ENCODE results near the gene PNLIPRP2.

PNLIPRP2 gene

DNA sequence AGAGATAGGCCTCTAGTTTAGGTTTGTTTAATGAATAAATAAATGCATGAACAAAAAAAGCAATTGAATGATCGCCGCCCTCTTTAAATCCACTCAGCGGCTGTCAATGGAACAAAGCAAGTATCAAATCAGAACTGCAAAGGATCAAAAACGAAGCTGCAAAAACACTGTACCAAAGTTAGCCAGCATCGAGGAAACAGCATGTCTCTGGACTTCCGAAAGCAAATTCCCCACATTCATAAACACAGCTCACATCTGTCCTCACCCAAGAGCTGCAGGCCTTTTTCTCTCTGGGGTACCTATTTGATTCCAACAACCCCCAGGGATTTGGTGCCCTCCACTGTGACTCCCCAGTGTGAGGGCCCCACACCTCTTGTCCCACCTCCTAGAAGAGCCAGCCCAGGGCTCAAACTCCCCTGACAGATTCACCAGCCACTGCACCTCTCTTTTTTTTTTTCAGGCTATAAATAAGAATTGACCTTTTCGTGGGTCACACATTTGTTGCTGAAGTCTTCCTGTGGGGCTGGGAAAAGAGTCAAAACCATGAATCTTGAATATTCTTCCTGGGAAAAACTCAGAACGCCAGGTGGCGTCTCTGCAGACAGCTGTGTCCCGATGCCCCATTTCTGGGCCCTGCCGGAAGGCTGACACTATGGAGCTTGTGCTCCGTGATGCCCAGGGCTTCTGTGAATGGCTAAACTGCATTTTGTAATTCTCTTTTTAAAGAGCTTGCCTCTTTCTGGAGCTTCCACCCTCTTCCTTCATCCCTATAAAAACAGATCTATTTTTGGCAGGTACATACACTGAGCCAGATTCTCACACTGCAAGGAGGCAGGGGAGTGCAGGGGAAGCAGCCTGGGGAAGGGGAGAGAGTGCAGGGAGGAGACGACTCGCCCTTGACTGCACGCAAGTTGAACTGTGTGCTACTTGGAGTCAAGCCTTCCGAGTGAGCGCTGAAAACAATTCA is 69.9 kb downstream of the PNLIPRP2 start:
- H3K4me1 ChIP-seq (ENCODE audit: control insufficient read depth, low read length) = no peaks in the 10 kb centered on the region
- no peaks in the 10 kb centered on the region for H3K27me3 ChIP-seq (ENCODE audit: control insufficient read depth, low read length)
- no peak overlapping the region for H3K4me3 ChIP-seq (ENCODE audit: low read length)
- no peaks in the 10 kb centered on the region for H3K9me3 ChIP-seq (ENCODE audit: control insufficient read depth, insufficient read depth, low read length)
- no peaks in the 10 kb centered on the region for H3K36me3 ChIP-seq (ENCODE audit: control insufficient read depth, low read length)
- no peaks in the 10 kb centered on the region for H3F3A ChIP-seq (ENCODE audit: control insufficient read depth, insufficient read depth)
- no peak overlapping the region for H3K4me2 ChIP-seq (ENCODE audit: low read length)
- H4K20me1 ChIP-seq (ENCODE audit: control insufficient read depth, insufficient read depth, low read depth, low read length) = no peaks in the 10 kb centered on the region
- no peaks in the 10 kb centered on the region for H3K9me2 ChIP-seq (replicated peaks; ENCODE audit: control insufficient read depth, low read length)
- no peak for TF ChIP-seq EZH2phosphoT487 (IDR thresholded peaks at IDR 0.05; ENCODE audit: borderline replicate concordance, low read length)
- TF ChIP-seq, protein P1, sequence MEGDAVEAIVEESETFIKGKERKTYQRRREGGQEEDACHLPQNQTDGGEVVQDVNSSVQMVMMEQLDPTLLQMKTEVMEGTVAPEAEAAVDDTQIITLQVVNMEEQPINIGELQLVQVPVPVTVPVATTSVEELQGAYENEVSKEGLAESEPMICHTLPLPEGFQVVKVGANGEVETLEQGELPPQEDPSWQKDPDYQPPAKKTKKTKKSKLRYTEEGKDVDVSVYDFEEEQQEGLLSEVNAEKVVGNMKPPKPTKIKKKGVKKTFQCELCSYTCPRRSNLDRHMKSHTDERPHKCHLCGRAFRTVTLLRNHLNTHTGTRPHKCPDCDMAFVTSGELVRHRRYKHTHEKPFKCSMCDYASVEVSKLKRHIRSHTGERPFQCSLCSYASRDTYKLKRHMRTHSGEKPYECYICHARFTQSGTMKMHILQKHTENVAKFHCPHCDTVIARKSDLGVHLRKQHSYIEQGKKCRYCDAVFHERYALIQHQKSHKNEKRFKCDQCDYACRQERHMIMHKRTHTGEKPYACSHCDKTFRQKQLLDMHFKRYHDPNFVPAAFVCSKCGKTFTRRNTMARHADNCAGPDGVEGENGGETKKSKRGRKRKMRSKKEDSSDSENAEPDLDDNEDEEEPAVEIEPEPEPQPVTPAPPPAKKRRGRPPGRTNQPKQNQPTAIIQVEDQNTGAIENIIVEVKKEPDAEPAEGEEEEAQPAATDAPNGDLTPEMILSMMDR (IDR thresholded peaks at IDR 0.05; ENCODE audit: low read depth, low read length, poor library complexity, severe bottlenecking) = no peak
- H3K79me2 ChIP-seq (ENCODE audit: control insufficient read depth, low read length) = no peaks in the 10 kb centered on the region
- H3K27ac ChIP-seq (ENCODE audit: low read depth, low read length) = no peak overlapping the region

DNA sequence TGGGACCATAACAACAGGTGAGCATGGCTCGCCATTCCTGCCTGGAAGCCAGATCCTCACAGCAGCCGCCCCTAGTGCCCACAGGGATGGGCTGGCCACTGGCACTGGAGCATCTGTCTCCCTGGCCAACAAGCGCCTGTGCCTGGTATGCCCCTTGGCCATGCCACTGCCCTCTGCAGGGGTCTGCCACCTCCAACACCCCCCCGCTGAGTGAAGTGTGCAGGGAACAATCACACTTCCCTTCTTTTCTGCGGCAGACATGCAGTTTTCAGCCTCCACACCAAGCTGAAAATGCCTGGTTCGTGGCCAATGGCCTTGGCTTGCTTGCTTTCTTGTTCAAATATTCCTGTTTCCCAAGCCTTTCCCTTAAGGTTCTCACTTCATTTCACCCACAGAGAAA is 70.9 kb downstream of the PNLIPRP2 start:
- TF ChIP-seq, protein P1 (IDR thresholded peaks at IDR 0.05; ENCODE audit: low read depth, low read length, poor library complexity, severe bottlenecking) = no peak
- no peak for TF ChIP-seq EZH2phosphoT487 (IDR thresholded peaks at IDR 0.05; ENCODE audit: borderline replicate concordance, low read length)
- H3K27me3 ChIP-seq (ENCODE audit: control insufficient read depth, low read length) = no peaks in the 10 kb centered on the region
- H3K9me3 ChIP-seq (ENCODE audit: control insufficient read depth, insufficient read depth, low read length) = no peaks in the 10 kb centered on the region
- no peaks in the 10 kb centered on the region for H3F3A ChIP-seq (ENCODE audit: control insufficient read depth, insufficient read depth)
- H3K4me3 ChIP-seq (ENCODE audit: low read length) = no peak overlapping the region
- no peaks in the 10 kb centered on the region for H3K79me2 ChIP-seq (ENCODE audit: control insufficient read depth, low read length)
- no peaks in the 10 kb centered on the region for H4K20me1 ChIP-seq (ENCODE audit: control insufficient read depth, insufficient read depth, low read depth, low read length)
- H3K4me2 ChIP-seq (ENCODE audit: low read length) = no peak overlapping the region
- H3K36me3 ChIP-seq (ENCODE audit: control insufficient read depth, low read length) = no peaks in the 10 kb centered on the region
- no peak overlapping the region for H3K27ac ChIP-seq (ENCODE audit: low read depth, low read length)
- H3K9me2 ChIP-seq (replicated peaks; ENCODE audit: control insufficient read depth, low read length) = no peaks in the 10 kb centered on the region
- no peaks in the 10 kb centered on the region for H3K4me1 ChIP-seq (ENCODE audit: control insufficient read depth, low read length)

DNA sequence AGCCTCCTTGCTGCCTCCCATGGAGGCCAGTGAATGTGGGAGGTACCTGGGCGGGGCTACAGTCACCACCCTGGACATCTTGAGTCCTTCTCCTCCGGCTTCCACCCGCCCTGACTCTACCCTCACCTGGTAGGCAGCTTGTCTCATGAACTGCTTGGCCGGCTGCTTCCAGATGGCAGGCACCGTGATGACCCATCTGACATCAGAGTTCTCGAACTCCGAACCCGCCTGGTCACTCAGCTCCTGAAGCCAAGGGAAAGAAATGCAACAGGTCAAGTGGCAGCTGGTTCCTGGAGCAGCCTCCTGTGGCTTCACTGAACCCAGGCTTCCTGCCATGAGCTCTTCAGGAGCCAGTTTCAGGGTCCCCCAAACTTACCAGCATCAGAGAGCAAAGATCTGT is 71.5 kb downstream of the PNLIPRP2 start:
- H3K27me3 ChIP-seq (ENCODE audit: control insufficient read depth, low read length) = no peaks in the 10 kb centered on the region
- no peak overlapping the region for H3K4me2 ChIP-seq (ENCODE audit: low read length)
- H3K4me3 ChIP-seq (ENCODE audit: low read length) = no peak overlapping the region
- H3K36me3 ChIP-seq (ENCODE audit: control insufficient read depth, low read length) = no peaks in the 10 kb centered on the region
- H3F3A ChIP-seq (ENCODE audit: control insufficient read depth, insufficient read depth) = no peaks in the 10 kb centered on the region
- no peaks in the 10 kb centered on the region for H4K20me1 ChIP-seq (ENCODE audit: control insufficient read depth, insufficient read depth, low read depth, low read length)
- TF ChIP-seq, protein P1 (IDR thresholded peaks at IDR 0.05; ENCODE audit: low read depth, low read length, poor library complexity, severe bottlenecking) = no peak
- TF ChIP-seq EZH2phosphoT487 (IDR thresholded peaks at IDR 0.05; ENCODE audit: borderline replicate concordance, low read length) = no peak
- H3K4me1 ChIP-seq (ENCODE audit: control insufficient read depth, low read length) = no peaks in the 10 kb centered on the region
- H3K79me2 ChIP-seq (ENCODE audit: control insufficient read depth, low read length) = no peaks in the 10 kb centered on the region
- no peak overlapping the region for H3K27ac ChIP-seq (ENCODE audit: low read depth, low read length)
- H3K9me3 ChIP-seq (ENCODE audit: control insufficient read depth, insufficient read depth, low read length) = no peaks in the 10 kb centered on the region
- H3K9me2 ChIP-seq (replicated peaks; ENCODE audit: control insufficient read depth, low read length) = no peaks in the 10 kb centered on the region

Measured in DOHH2 (cell line).